Stimulated activated CD4-positive, alpha-beta T cell treated with anti-CD3 and anti-CD28 coated beads, TNF-alpha, amount 100 ng/mL, for 24 hours (primary cell): ENCODE results near the gene PRKAA1.

Experiments used
- DNase-seq, 3 experiments: peaks; one replicate each; pipeline ENCODE4 v3.0.0-alpha.2; 2020; ENCODE audit warnings: low read depth in 3 of 3

The PRKAA1 gene

GRCh38 chr5:40781843-40782409 is 16.2 kb downstream of the PRKAA1 start:
- no peak for DNase-seq

- DNase-seq: no peak
Measured at GRCh38 chr5:40780858-40781257, 17.3 kb downstream of the PRKAA1 start.

- no peak for DNase-seq
Measured at GRCh38 chr5:40780199-40780598, 18.0 kb downstream of the PRKAA1 start.

GRCh38 chr5:40779561-40779960 is 18.6 kb downstream of the PRKAA1 start:
- DNase-seq: no peak

GRCh38 chr5:40778133-40778532 is 20.0 kb downstream of the PRKAA1 start:
- DNase-seq: no peak

GRCh38 chr5:40776658-40776977 is 21.6 kb downstream of the PRKAA1 start:
- DNase-seq: no peak

- DNase-seq: no peak
Measured at GRCh38 chr5:40775846-40776657, 22.1 kb downstream of the PRKAA1 start.

- DNase-seq: no peak
Measured at GRCh38 chr5:40775085-40775845, 22.9 kb downstream of the PRKAA1 start.

- DNase-seq: no peak
Measured at GRCh38 chr5:40774623-40775022, 23.6 kb downstream of the PRKAA1 start.

GRCh38 chr5:40770764-40771163 is 27.4 kb downstream of the PRKAA1 start:
- DNase-seq: no peak

- DNase-seq: no peak
Measured at GRCh38 chr5:40762705-40763104, 35.5 kb downstream of the PRKAA1 start.

- no peak for DNase-seq
Measured at GRCh38 chr5:40757400-40757799, 40.8 kb downstream of the PRKAA1 start.

- DNase-seq: peak; percentile 90 to 96 (median 93)
Measured at GRCh38 chr5:40755407-40756365, 42.5 kb downstream of the PRKAA1 start, which contains the start of gene TTC33. Gene TTC33 (minus strand): TSS chr5:40755961. CDS start chr5:40747018, 8,943 bp downstream.

GRCh38 chr5:40755093-40755406 is 43.1 kb downstream of the PRKAA1 start:
- DNase-seq: peak; percentile 25 to 56 (median 25)

GRCh38 chr5:40754381-40755092 is 43.6 kb downstream of the PRKAA1 start:
- DNase-seq: no peak

GRCh38 chr5:40746703-40747102 is 51.5 kb downstream of the PRKAA1 start:
- DNase-seq: no peak

GRCh38 chr5:40743771-40744170 is 54.4 kb downstream of the PRKAA1 start:
- no peak for DNase-seq

GRCh38 chr5:40738502-40738901 is 59.7 kb downstream of the PRKAA1 start:
- no peak for DNase-seq

GRCh38 chr5:40736103-40736875 is 61.9 kb downstream of the PRKAA1 start:
- DNase-seq: peak in 1 of 3 experiments; percentile 10

GRCh38 chr5:40735609-40736008 is 62.6 kb downstream of the PRKAA1 start:
- DNase-seq: no peak
